Activated CD4-positive, alpha-beta T cell treated with anti-CD3 and anti-CD28 coated beads for 4 hours (primary cell): Measurements from ENCODE around the gene FTSJ1.

Experiments used
- DNase-seq, 2 donors: peaks; one replicate each; pipeline ENCODE4 v3.0.0-alpha.2; 2020

FTSJ1 gene

GRCh38 chrX:48531358-48531959, 55.5 kb downstream of the FTSJ1 start:
- DNase-seq: no peak

DNA sequence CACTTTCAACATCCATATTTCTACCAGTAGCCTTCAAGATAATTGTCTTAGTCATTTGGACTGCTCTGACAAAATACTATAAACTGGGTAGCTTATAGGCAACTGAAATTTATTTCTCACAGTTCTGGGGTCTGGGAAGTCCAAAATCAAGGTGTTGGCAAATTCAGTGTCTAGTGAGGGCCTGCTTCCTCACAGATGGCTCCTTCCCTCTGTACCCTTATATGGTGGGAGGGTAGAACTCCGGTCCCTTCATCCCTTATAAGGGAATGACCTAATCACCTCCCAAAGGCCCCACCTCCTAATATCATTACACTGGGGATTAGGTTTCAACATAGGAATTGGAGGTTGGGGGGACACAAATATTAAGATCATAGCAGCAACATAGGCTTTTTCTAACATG, 56.2 kb downstream of the FTSJ1 start:
- DNase-seq: no peak

DNA sequence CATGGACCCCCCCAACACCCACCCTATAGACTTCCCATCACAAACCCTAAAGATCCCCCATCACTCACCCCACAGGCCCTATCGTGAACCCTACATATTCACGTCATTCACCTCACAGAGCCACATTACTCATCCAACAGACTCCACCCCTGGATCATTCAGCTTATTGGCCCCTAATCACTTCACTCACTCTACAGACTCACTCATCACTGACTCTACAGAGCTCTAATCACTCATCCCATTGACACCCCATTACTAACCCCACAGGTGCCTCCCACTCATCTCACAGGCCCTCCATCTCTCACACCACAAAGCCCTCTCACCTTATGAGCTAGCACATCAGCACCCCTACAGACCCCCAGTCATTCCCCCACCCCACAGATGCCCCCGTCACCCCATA, 57.2 kb downstream of the FTSJ1 start:
- DNase-seq: no peak
